Measurements from ENCODE around the gene PTPN13.

PTPN13 gene, protein sequence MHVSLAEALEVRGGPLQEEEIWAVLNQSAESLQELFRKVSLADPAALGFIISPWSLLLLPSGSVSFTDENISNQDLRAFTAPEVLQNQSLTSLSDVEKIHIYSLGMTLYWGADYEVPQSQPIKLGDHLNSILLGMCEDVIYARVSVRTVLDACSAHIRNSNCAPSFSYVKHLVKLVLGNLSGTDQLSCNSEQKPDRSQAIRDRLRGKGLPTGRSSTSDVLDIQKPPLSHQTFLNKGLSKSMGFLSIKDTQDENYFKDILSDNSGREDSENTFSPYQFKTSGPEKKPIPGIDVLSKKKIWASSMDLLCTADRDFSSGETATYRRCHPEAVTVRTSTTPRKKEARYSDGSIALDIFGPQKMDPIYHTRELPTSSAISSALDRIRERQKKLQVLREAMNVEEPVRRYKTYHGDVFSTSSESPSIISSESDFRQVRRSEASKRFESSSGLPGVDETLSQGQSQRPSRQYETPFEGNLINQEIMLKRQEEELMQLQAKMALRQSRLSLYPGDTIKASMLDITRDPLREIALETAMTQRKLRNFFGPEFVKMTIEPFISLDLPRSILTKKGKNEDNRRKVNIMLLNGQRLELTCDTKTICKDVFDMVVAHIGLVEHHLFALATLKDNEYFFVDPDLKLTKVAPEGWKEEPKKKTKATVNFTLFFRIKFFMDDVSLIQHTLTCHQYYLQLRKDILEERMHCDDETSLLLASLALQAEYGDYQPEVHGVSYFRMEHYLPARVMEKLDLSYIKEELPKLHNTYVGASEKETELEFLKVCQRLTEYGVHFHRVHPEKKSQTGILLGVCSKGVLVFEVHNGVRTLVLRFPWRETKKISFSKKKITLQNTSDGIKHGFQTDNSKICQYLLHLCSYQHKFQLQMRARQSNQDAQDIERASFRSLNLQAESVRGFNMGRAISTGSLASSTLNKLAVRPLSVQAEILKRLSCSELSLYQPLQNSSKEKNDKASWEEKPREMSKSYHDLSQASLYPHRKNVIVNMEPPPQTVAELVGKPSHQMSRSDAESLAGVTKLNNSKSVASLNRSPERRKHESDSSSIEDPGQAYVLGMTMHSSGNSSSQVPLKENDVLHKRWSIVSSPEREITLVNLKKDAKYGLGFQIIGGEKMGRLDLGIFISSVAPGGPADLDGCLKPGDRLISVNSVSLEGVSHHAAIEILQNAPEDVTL (N-terminal part only)

DNA sequence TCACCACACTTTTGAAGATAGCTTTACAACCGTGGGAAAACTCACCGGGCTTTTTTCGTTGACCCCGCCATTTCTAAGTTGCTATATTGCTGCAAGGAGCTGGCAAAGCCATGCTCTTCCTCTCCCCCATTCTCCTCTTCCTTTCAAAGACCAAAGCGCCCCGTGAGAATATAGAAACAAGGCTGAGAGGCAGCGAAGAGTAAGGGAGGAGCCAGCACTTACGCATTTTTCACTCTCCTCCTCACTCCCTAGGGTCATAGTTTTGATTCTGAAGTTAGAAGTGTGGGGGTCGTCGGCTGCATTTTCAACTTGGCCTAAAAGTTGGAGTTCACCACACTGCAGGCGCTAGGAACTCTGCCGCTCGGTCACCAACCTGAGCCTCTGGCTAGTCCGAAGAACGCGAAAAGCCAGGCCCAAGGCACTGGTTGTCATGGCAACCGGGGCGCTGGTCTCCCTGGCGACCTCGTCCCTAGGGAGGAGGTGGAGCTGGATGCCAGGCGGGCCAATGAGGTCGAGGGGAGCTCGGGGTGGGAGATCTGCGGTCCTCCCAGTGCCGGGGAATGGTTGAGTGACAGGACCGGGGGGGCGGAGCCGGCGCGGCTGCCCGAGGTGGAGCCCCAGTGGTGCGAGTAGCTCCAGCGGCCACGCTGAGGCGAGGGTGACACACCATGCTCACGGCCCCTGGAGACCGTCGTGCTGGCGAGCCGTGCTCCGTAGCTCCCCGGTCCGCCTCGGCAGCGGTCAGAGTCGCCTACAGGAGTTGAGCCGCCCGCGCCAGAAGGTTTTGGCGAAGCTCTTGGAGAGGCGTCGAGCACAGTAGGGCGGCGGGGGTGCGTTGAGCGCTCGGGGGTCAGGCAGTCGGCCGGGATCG is at the start of gene PTPN13:
Gene PTPN13 (plus strand): TSS at position 628 of the 871 bp plus-strand sequence. CDS start 40,942 bp downstream, outside the sequence.
- TF ChIP-seq, protein P1, sequence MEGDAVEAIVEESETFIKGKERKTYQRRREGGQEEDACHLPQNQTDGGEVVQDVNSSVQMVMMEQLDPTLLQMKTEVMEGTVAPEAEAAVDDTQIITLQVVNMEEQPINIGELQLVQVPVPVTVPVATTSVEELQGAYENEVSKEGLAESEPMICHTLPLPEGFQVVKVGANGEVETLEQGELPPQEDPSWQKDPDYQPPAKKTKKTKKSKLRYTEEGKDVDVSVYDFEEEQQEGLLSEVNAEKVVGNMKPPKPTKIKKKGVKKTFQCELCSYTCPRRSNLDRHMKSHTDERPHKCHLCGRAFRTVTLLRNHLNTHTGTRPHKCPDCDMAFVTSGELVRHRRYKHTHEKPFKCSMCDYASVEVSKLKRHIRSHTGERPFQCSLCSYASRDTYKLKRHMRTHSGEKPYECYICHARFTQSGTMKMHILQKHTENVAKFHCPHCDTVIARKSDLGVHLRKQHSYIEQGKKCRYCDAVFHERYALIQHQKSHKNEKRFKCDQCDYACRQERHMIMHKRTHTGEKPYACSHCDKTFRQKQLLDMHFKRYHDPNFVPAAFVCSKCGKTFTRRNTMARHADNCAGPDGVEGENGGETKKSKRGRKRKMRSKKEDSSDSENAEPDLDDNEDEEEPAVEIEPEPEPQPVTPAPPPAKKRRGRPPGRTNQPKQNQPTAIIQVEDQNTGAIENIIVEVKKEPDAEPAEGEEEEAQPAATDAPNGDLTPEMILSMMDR (IDR thresholded peaks at IDR 0.05; ENCODE audit: low read depth, low read length) = no peak; the same call in 1 of the 2 replicates

DNA sequence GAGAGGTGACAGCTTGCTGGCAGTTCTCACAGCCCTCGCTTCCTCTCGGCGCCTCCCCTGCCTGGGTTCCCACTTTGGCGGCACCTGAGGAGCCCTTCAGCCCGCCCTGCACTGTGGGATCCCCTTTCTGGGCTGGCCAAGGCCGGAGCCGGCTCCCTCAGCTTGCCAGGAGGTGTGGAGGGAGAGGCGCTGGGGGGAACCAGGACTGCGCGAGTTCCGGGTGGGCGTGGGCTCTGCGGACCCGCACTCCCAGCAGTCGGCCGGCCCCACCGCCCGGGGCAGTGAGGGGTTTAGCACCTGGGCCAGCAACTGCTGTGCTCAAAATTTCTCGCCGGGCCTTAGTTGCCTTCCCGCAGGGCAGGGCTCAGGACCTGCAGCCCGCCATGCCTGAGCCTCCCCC is 47.0 kb upstream of the PTPN13 start:
- TF ChIP-seq, protein P1 (IDR thresholded peaks at IDR 0.05; ENCODE audit: low read depth, low read length) = no peak

More for the DNA sequence above, at the start of gene PTPN13:
- DNase-seq (ENCODE audit: extremely low read depth, low read depth) = peak; percentile 97

DNA sequence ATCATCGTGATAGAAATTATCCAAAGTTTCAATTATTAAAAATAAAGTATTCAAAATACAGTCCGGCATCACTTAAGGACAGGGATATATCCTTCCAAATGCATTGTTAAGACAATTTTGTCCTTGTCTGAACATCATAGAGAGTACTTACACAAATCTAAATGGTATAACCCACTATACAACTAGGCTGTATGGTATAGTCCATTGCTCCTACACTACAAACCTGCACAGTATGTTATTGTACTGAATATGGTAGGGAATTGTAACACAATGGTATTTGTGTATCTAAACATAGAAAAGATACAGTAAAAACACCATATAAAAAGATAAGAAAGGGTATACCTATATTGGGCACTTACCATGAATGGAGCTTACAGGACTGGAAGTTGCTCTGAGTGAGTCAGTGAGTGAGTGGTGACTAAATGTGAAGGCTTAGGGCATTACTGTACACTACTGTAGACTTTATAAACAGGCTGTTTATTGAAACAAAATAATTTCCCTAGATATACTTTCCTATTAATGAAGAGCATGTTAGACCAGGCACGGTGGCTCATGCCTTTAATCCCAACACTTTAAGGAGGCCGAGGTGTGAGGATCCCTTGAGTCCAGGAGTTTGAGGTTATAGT is 44.8 kb upstream of the PTPN13 start:
- no peak for DNase-seq (ENCODE audit: extremely low read depth, low read depth)
- TF ChIP-seq, protein P1 (IDR thresholded peaks at IDR 0.05; ENCODE audit: low read depth, low read length) = no peak

More for the DNA sequence above, 47.0 kb upstream of the PTPN13 start:
- no peak for DNase-seq (ENCODE audit: extremely low read depth, low read depth)

DNA sequence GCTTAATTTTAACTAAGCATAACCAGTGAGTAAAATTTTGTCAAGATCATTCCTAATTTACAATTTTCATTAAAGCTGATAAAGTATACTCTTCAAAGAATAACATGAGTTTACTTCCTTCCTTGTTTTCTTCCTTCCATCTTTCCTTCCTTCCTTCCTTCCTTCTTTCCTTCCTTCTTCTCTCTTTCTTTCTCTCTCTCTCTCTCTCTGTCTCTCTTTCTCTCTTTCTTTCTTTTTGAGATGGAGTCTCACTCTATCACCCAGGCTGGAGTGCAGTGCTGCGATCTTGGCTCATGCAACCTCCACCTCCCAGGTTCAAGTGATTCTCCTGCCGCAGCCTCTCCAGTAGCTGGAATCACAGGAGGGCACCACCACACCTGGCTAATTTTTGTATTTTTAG is 42.7 kb upstream of the PTPN13 start:
- DNase-seq (ENCODE audit: extremely low read depth, low read depth) = no peak
- TF ChIP-seq, protein P1 (IDR thresholded peaks at IDR 0.05; ENCODE audit: low read depth, low read length) = no peak

DNA sequence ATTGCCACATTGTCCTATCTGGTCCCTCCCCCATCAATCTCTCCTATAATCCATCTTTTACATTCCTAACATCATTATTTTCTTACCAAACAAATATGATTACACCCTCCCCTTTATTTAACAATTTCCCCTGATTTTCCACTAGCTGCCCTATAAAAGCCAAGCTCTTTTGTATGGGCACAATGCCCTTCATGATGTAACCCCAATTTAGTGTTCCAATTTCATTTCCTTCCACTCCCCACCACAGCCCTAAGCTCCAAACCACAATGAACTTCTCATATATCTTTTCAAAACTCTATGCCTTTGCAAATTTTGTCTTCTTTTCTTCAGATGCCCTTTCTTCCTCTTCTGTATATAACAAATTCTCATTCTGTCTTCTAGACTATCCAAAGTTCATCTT is 39.5 kb upstream of the PTPN13 start:
- DNase-seq (ENCODE audit: extremely low read depth, low read depth) = no peak
- TF ChIP-seq, protein P1 (IDR thresholded peaks at IDR 0.05; ENCODE audit: low read depth, low read length) = no peak

DNA sequence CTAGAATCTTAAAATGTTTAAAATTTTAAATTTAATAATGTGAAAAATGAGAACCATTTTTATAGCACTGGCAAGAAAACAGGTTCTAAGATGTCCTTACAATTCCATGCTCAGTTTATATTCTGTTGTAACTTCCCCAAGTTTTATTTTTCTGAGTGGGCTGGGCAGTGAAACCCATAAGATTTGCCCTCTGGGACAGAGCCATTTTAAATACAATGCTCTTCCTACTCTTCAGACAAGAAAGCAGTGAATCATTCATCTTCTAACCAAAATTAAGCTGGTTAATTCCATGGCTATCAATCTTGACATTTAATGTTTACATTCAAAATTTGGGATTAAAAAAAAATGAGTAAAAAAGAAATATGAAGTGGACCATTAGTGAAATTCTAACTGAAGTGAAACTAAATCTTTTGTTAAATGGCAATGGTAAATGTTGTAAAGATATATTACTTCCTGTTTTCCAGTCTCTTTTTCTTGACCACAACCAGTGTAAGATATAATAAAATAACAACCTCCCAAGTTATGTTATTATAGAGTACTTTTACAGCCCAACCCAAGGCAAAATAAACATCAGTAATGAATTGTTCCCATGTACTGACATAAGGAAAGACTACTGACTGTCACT is 37.2 kb upstream of the PTPN13 start:
- TF ChIP-seq, protein P1 (IDR thresholded peaks at IDR 0.05; ENCODE audit: low read depth, low read length) = no peak
- no peak for DNase-seq (ENCODE audit: extremely low read depth, low read depth)
